Right lung (tissue), 5 donors: Measurements from ENCODE around the gene ALG12. TPM values are rescaled to one million over a fixed set of nuclear protein-coding genes. Genes with fewer than 3 reads are reported as not detected.

Source experiments
- DNase-seq, 2 donors: peaks; one replicate each; pipeline ENCODE4 v3.0.0-alpha.2; 2013
- polyA plus RNA-seq, 5 donors: library from polyadenylated mRNA; unstranded; fragments of 120-200 nt; gene quantifications; one replicate each; pipeline versions ENCODE4 v1.2.1 to v1.2.3, GENCODE V29; 2013; ENCODE audit warnings: inconsistent platforms in 1 of 5, low replicate concordance in 1 of 5; ENCODE audit not compliant: insufficient read length in 5 of 5, insufficient read depth in 1 of 5

Gene ALG12
- polyA plus RNA-seq, 5 donors, result 17.9 to 35.1 (median 21.5) TPM

DNA sequence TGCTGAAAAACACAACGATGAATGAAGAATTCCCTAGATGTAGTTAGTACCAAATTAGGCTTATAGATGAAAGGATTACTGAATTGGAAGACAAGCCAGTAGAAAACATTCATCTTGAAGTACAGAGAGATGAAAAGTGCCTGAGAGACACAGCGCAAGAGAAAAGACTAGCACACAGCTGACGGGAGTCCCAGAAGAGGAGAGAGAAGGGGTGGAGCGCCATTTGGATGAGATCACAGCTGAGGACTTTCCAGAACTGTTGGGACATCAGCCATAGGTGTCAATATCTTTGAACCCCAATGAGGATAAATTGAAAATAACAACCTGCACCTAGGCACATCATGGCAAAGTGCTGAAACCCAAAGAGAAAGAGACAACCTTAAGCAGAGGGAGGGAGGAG is 25.2 kb downstream of the ALG12 start:
- DNase-seq, result no peak

DNA sequence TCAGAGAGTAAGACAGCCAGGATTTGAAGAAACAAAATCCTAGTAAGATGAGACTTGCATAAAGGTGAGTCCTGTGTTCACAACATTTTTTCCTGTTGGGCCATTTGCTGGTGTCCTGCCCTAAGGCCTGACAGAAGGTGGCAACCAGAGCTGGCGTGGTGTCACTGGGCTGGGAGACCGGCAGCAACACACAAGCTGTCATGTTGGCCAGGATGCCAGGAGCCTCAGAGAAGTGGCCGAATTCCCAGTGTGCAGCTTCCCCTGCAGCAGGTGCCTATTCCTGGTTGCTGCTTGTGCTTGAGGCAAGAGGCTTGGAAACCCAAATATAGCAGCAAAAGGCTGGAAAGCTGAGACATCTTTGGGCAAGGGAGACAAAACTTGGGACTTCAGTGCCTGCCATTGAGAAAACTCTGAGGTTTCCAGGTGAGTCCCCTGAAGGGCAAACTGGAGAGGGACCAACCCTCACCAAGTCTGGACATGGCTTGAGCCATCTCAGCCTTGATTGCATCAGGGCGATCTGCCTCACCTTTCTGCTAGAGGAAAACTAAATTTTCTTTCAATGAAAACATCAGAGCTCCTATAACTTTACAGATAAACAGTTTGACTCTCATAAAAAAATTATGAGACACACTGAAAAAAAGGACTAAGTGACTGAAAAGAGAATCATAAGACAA is 25.9 kb downstream of the ALG12 start:
- DNase-seq, result no peak

DNA sequence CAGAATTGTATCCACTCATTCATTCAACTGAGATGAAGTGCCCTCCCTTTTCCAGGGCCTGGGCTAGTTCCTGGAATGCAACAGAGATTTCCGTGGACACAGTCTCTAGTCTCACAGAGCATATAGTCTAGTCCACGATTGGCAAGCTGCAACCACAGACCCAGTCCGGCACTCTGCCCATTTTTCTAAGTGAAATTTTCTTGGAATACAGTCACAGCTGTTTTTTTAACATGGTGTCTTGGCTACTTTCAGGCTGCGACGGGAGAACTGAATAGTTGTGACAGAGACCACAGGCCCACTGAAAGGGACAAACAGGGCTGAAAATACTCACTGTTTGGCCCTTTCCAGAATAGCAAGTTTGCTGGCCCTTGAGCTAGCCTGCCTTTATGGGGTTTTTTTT is 29.2 kb downstream of the ALG12 start:
- no peak for DNase-seq

DNA sequence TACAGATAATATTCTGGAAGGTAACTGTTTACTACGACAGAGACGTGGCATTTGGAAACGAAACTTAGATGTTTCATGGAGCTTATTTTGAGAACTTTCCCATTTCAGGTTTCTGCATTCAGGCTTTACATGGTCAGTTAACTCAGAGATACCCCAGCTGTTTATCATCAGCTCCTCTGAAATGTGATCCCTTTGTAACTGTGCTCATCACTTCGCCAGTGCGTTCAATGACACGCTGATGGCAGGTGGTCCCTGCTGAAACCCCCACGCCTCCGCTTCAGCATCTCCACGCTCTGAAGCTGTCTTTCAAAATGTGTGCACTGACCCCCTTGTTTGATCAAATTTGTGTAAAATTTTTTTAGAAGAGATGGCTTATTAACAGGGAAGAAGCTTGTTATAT is 30.5 kb downstream of the ALG12 start:
- no peak for DNase-seq

DNA sequence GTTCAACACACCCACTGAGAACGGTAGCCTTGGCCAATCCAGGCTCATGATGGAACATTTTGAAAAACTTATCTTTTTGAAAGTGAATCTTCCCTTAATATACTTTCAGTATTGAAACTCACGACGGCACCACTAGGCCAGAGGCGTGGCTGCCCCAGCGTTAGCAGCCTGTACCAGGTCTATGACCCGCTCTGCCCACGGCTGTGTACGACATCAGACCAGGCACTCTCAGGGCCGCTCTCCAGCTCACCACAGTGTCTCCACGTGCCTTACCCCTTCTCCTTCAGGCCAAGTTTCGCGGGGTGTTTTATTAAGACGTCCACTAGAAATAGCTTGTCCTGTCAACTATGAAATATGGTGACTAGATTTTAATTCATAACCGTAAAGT is 31.2 kb downstream of the ALG12 start:
- DNase-seq, result no peak

DNA sequence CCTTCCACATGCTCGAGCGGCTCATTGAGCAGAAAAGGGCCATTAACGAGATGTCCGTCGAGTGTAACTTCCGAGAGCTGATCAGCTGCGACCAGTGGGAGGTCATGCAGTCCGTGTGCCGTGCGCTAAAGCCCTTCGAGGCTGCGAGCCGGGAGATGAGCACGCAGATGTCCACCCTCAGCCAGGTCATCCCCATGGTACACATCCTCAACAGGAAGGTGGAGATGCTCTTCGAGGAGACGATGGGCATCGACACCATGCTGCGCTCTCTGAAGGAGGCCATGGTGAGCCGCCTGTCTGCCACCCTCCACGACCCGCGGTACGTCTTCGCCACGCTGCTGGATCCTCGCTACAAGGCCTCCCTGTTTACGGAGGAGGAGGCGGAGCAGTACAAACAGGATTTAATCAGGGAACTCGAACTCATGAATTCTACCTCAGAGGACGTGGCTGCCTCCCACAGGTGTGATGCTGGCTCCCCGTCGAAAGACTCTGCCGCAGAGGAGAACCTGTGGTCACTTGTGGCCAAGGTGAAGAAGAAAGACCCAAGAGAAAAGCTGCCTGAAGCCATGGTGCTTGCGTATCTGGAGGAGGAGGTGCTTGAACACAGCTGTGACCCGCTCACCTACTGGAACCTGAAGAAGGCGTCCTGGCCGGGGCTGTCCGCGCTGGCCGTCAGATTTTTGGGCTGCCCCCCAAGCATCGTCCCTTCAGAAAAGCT is 31.7 kb downstream of the ALG12 start:
- no peak for DNase-seq

DNA sequence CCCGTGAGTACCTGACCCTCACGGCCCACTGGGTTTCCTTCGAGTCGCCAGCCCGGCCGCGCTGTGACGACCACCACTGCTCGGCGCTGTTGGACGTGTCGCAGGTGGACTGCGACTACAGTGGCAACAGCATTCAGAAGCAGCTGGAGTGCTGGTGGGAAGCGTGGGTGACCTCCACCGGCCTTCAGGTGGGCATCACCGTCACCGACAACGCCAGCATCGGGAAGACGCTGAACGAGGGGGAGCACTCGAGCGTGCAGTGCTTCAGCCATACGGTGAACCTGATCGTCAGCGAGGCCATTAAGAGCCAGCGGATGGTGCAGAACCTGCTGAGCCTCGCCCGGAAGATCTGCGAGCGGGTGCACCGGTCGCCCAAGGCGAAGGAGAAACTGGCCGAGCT is 32.4 kb downstream of the ALG12 start:
- no peak for DNase-seq

DNA sequence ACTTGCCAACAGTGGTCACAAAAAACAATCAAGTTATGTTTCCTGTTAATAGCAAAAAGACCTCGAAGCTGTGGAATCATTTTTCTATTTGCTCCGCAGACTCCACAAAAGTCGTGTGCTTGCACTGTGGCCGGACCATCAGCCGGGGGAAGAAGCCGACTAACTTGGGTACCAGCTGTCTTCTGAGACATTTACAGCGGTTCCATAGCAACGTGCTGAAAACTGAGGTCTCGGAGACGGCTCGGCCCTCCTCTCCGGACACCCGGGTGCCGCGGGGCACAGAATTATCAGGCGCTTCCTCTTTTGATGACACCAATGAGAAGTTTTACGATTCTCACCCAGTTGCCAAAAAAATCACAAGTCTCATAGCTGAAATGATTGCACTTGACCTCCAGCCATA is 33.0 kb downstream of the ALG12 start:
- no peak for DNase-seq

DNA sequence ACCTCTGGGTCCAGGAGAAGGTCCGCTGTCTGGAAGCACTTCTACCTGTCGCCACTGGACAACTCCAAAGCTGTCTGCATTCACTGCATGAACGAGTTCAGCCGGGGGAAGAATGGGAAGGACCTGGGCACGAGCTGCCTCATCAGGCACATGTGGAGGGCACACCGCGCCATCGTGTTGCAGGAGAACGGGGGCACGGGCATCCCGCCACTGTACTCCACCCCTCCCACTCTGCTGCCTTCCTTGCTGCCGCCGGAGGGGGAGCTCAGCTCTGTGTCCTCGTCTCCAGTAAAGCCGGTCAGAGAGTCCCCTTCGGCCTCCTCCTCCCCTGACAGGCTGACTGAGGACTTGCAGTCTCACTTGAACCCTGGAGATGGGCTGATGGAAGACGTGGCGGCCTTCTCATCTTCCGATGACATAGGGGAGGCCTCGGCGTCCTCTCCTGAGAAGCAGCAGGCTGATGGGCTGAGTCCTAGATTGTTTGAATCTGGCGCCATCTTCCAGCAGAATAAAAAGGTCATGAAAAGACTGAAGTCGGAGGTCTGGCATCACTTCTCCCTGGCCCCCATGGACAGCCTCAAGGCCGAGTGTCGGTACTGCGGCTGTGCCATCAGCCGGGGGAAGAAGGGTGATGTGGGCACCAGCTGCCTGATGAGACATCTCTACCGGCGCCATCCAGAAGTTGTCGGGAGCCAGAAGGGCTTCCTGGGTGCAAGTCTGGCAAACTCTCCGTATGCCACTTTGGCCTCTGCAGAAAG is 33.6 kb downstream of the ALG12 start:
- no peak for DNase-seq

DNA sequence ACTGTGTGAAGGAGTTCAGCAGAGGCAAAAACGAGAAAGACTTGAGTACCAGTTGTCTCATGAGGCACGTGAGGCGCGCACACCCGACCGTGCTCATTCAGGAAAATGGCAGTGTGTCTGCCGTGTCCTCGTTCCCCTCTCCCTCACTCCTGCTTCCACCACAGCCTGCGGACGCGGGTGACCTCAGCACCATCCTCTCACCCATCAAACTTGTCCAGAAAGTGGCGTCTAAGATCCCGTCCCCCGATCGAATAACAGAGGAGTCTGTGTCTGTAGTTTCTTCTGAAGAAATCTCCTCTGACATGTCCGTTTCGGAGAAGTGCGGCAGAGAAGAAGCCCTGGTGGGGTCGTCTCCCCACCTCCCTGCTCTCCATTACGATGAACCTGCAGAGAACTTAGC is 34.2 kb downstream of the ALG12 start:
- DNase-seq, result no peak

DNA sequence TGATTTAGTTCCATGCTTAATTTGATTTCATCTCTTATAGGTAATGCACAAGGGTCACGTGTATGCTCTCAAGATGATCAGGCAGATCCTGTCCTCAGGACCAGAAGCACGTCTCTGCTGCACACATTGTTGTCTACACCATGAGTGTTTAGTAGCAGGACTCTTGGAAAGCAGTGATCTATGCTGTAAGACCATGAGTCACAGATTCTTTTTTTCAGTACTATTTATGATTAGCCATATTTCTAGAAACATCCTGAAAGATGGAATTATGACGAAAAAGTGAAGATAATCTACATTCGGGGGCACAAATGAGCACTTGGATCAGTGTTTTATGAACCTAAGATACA is 35.0 kb downstream of the ALG12 start:
- DNase-seq, result no peak

DNA sequence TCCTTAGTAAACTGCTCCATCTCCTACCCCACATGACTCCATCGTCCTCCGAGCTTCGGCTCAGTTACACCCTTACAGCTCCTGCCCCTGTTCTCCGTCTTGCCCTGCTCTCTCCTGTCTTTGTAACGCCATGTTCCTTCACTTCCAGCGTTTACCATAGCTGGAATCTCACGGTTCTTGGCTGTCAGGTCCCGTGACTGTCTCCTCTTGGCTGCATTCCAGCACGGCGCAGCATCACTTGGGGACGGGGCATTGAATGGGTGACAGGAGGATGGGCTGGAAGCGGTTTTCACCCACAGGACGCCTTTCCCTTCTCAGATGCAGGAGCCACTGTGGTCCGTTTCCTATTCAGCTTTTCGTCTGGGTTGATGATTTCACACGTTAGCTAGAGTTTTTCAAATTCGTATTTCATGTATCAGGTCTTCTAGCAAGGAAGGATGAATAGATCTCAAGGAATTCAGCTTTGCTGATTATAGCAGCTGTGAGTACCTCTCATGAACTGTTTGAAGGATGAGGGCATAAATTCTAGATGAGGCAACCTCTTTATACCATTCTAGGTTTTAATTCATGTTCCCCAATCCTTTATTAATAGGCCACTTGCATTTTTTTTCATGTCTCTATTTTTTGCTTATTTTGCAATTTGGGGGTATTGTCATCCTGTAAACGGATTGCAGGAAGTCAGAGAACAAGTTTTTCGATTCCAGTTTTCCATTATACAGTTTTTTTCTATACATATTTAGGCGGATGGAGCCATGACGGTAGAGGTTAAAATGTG is 35.5 kb downstream of the ALG12 start:
- no peak for DNase-seq

DNA sequence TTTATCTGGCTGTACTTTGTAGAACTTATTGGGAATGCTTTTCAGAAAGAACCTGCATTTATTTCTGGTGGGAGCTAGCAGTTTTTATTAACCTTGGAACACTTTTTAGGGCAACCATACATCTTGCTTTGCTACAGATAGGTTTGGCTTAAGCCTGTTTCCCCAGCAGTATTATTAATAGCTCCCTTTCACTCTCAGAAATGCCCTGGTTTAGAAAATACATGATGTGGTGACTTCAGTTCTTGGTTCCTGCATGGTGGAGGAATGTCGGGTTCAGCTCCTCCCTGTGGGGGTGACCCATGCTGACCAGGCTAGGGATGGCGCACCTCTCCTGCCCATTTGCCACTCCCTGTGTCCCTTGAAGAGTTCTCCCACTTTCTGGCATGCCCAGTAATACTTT is 36.4 kb downstream of the ALG12 start:
- DNase-seq, result no peak

DNA sequence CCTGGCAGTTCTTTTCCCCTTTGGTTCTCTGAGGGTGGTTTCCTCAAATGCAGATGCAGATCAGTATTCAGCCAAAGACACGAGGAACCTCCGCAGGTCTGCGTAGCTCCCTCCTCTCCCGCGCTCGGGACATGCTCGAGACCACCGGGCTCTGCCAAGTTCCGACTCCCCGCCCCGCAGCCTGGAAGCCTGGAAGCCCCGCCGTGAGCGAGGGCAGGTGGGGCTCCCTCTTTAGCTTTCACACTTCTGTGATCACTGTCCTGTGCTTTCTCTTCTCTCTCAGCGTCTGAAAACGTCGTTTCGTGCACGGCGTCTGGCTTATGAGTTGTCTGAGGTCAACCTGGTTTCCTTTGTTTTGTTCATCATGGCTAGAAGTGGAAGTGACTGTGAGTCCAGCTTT is 38.0 kb downstream of the ALG12 start:
- DNase-seq, result no peak

DNA sequence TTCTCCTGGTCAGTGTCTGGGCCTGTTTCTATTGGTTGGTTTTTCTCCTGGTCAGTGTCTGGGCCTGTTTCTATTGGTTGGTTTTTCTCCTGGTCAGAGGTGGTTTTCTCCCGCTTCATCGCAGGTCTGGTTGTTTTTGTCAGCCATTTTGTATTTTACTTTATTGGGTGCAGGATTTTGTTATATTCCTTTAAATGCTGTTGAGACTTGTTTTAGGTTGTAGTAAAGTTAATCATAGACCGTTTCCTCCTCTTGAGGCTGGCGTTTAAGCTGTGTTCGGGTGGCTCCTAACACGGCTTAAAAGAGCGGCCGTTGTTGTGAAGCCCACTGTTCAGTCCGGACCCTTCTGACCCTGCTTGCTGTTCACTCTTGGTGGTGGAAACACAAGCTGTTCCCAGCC is 38.4 kb downstream of the ALG12 start:
- no peak for DNase-seq

DNA sequence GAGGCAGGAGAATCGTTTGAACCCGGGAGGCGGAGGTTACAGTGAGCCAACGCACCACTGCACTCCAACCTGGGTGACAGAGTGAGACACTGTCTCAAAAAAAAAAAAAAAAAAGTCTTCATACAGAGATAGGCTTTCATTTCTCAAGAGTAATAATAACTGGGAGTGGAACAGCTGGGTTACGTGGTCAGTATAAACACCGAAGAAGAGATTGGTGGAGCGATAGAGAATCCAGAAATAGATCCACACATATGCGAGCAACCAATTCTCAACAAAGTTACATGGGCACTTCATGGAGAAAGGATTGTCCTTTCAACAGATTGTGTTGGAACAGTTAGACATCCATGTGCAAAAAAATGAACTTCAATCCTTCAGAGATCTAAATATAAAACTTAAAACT is 40.0 kb downstream of the ALG12 start:
- no peak for DNase-seq

DNA sequence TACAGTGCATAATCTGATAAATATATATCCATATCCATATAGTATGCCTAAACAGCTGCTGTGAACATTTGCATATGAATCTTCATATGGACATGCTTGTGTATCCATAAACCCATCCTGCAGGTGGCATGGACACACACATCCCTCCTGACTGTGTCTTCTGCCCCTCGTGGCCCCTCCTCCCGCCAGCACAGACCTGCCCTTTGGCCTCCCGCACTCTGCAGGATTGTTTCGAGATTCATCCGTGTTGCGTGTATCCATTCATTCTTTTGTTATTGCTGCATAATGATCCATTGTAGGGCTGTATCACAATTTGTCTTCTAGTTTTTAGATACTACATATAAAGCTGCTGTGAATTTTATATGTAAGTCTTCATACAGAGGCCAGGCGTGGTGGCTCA is 40.6 kb downstream of the ALG12 start:
- DNase-seq, result no peak

DNA sequence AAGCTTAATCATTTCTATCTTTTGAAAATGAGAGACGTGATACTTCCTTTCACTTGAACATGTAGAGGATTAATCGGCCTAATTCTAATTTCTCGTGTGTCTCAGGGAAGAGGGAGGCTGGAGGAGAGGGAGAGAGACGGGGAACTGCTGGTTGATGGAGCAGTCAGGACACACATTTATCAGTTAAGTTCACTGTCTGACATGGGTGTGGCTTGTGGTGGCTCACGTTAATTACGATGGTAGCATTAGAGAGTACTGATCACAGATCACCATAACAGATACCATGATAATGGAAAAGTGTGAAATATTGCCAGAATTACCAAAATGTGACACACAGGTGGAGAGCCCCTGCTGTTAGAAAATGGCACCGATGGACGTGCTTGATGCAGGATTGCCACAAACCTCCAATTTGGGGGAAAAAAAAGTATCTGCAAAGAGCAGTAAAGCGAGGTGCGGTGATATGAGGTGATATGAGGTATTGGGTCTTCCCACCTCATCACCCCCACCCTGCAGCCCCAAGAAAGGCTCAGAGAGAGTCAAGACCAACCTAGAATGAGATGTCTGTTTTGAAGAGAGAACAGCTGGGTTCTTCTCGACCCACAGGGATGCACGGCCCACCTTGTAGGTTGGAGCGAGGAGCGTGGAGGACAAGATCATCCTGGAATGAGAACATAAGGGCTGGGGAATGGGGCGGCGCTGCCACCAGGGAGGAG is 44.9 kb downstream of the ALG12 start:
- no peak for DNase-seq

DNA sequence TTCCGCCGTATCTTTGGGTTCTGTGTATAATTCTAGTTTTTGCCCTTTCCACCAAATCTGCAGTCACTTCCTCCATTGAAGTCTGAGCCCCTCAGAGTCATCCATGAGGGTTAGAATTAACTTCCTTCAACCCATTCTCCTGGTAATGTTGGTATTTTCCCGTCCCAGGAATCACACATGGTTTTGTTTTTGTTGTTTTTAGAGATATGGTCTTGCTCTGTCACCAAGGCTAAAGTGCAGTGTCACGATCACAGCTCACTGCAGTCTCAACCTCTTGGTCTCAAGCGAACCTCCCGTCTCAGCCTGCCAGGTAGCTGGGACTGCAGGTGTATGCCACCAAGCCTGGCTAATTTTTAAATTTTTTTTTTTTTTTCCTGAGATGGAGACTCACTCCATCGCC is 45.9 kb downstream of the ALG12 start:
- no peak for DNase-seq

DNA sequence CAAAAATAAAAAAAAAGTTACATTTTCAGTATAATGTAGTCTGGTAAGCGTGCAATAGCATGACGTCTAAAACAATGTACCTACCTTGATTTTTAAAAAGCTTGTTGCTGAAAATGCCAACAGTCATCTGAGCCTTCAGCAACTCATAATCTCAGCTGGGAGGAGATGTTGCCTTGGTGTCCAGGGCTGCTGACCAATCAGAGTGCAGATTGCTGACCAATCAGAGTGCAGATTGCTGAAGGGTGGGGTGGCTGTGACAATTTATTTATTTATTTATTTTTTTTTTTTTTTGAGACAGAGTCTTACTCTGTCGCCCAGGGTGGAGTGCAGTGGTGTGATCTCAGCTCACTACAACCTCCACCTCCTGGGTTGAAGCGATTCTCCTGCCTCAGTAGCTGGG is 46.8 kb downstream of the ALG12 start:
- DNase-seq, result no peak

DNA sequence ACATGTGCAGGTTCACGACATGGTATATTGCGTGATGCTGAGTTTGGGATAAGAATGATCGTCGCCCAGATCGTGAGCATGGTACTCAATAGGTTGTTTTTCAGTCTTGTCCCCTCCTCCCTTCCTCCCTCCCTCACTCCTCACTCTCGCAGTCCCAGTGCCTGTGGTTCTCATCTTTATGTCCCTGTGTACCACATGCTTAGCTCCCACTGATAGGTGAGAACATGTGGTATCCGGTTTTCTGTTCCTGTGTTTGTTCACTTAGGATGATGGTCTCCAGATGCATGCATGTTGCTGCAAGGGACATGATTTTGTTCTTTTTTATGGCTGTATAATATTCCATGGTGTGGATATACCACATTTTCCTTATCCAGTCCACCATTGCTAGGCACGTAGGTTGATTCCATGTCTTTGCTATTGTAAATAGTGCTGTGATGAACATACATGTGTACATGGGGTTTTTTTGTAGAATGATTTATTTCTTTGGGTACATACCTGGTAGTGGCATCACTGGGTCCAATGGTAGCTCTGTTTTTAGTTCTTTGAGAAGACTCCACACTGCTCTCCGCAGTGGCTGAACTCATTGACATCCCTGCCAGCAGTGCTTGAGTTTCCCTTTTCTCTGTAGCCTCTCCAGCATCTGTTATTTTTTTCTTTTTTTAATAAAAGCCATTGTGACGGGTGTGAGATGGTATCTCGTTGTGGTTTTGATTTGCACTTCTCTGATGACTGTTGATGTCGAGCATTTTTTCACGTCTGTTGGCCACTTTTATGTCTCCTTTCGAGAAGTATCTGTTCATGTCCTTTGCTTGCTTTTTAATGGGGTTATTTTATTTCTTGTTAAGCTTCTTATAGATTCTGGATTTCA is 48.2 kb downstream of the ALG12 start:
- DNase-seq, result no peak
